ENCODE measurements around the gene ARL15. TPM values are rescaled to one million over a fixed set of nuclear protein-coding genes. Genes with fewer than 3 reads are reported as not detected.

ARL15 gene
- total RNA-seq, 1 experiment from 2014 or later, result 13.0 TPM

- no peak overlapping the region for H3T11ph ChIP-seq (ENCODE audit: low read length)
- Mint-ChIP-seq H3K4me3 (no peak overlapping the region), H3K27ac (no peak overlapping the region), H3K9me3 (no peaks in the 10 kb centered on the region; a peak in 1 of 5 replicates), H3K36me3 (ENCODE audit: insufficient read depth in 1 of 3, low read depth in 3 of 3) (no peaks in the 10 kb centered on the region; a peak in 1 of 7 replicates), H3K4me1 (peaks cover 29 to 30% of the 10 kb centered on the region in 2 experiments), H3K27me3 (ENCODE audit: low read depth) (no peaks in the 10 kb centered on the region)
- no peak overlapping the region for H2BK120ac ChIP-seq (ENCODE audit: low read depth, low read length, poor library complexity, severe bottlenecking)
- H3K4me2 ChIP-seq (ENCODE audit: insufficient read depth, insufficient read length, low read length), result no peak overlapping the region
- H2BK20ac ChIP-seq (ENCODE audit: low read depth, low read length, poor library complexity, severe bottlenecking), result no peak overlapping the region
- no CpG with 5 or more reads among the region's 2 CpGs for WGBS (ENCODE audit: extremely low coverage, insufficient read length, low lambda C conversion rate)
- H4K5ac ChIP-seq (ENCODE audit: insufficient read length, low read depth, low read length), result no peak overlapping the region
- H3K27ac ChIP-seq (ENCODE audit: insufficient read length, low read depth, low read length), result no peak overlapping the region
- H4K91ac ChIP-seq (ENCODE audit: insufficient read length, low read depth, low read length), result no peak overlapping the region
- no peak overlapping the region for H2AK5ac ChIP-seq (ENCODE audit: insufficient read length, low read length)
- no peak overlapping the region for H2AFZ ChIP-seq (ENCODE audit: low read length)
- no peaks in the 10 kb centered on the region for H3K27me3 ChIP-seq (ENCODE audit: insufficient read depth, low read length)
- H3K9me3 ChIP-seq (ENCODE audit: control insufficient read depth, low read depth, low read length), result no peaks in the 10 kb centered on the region
- H3K4ac ChIP-seq (ENCODE audit: low read depth, low read length), result no peak overlapping the region
- H3K18ac ChIP-seq (ENCODE audit: insufficient read length, low read depth, low read length), result no peak overlapping the region
- no peak for DNase-seq
- no peaks in the 10 kb centered on the region for H3K79me2 ChIP-seq (ENCODE audit: insufficient read depth, low read length)
- no peak overlapping the region for H3K9ac ChIP-seq (ENCODE audit: extremely low read depth, insufficient read length, low read length)
- no peaks in the 10 kb centered on the region for H3K23me2 ChIP-seq (ENCODE audit: insufficient read length, low read depth, low read length, poor library complexity, severe bottlenecking)
- no peak overlapping the region for H2BK12ac ChIP-seq (ENCODE audit: insufficient read length, low read depth, low read length)
- H3K56ac ChIP-seq (ENCODE audit: insufficient read length, low read depth, low read length), result no peak overlapping the region
- no peak for TF ChIP-seq CTCF (conservative IDR thresholded peaks at IDR 0.05)
- no peaks in the 10 kb centered on the region for H3K4me1 ChIP-seq (ENCODE audit: insufficient read depth, low read length)
- H2BK15ac ChIP-seq (ENCODE audit: low read depth, low read length), result no peak overlapping the region
- no peak overlapping the region for H4K8ac ChIP-seq (replicated peaks; ENCODE audit: insufficient read length, low read depth, low read length)
- no peaks in the 10 kb centered on the region for H3K79me1 ChIP-seq (ENCODE audit: insufficient read depth, low read depth, low read length, poor library complexity, severe bottlenecking)
- no peak overlapping the region for H3K23ac ChIP-seq (ENCODE audit: insufficient read length, low read depth, low read length)
- no peaks in the 10 kb centered on the region for H4K20me1 ChIP-seq (ENCODE audit: control insufficient read depth, insufficient read depth, insufficient read length)
- no peak overlapping the region for H2BK5ac ChIP-seq (ENCODE audit: insufficient read length, low read length)
- H3K14ac ChIP-seq (ENCODE audit: insufficient read depth, low read length), result no peak overlapping the region
These were observed 222.9 kb downstream of the ARL15 start for GRCh38 chr5:54087436-54087835.
